HepG2 (cell line): ENCODE results near the gene HAGH. TPM values are rescaled to one million over a fixed set of nuclear protein-coding genes. Genes with fewer than 3 reads are reported as not detected.

Experiments
- ARNT2 ChIP-seq: sonication (generic); formaldehyde crosslinking; IDR thresholded peaks from 2 replicates; pipeline ENCODE4 v1.8.0; 2022; ENCODE audit warnings: mild to moderate bottlenecking, low read depth, missing genetic modification reagents, moderate library complexity
- BCL6 ChIP-seq: IDR thresholded peaks from 2 replicates; pipeline ENCODE4 v1.6.1; 2016; ENCODE audit warnings: missing genetic modification reagents, missing compliant biosample characterization
- FLYWCH1 ChIP-seq: sonication (generic); formaldehyde crosslinking; IDR thresholded peaks from 2 replicates; pipeline ENCODE4 v1.8.1; 2023; ENCODE audit warnings: mild to moderate bottlenecking, missing genetic modification reagents
- MEIS1 ChIP-seq: sonication (generic); formaldehyde crosslinking; IDR thresholded peaks from 2 replicates; pipeline ENCODE4 v1.9.0; 2021; ENCODE audit warnings: mild to moderate bottlenecking, missing genetic modification reagents, moderate library complexity, borderline replicate concordance
- MXI1 ChIP-seq: IDR thresholded peaks from 3 replicates; pipeline ENCODE4 v1.6.1; 2012; ENCODE audit warnings: low read depth, low read length, inconsistent platforms, borderline replicate concordance
- NRL ChIP-seq: sonication (generic); formaldehyde crosslinking; IDR thresholded peaks from 2 replicates; pipeline ENCODE4 v1.5.0; 2020; ENCODE audit warnings: missing genetic modification reagents, mild to moderate bottlenecking, moderate library complexity, borderline replicate concordance
- POLR2G ChIP-seq: fragments of 200-400 bp; formaldehyde crosslinking; IDR thresholded peaks from 2 replicates; pipeline ENCODE4 v1.6.1; 2018; ENCODE audit warnings: mild to moderate bottlenecking, low read depth, low read length, moderate library complexity
- RARA ChIP-seq: IDR thresholded peaks from 2 replicates; pipeline ENCODE4 v1.6.1; 2016; ENCODE audit warnings: missing genetic modification reagents, missing compliant biosample characterization
- RBAK ChIP-seq: sonication (generic); formaldehyde crosslinking; IDR thresholded peaks from 2 replicates; pipeline ENCODE4 v1.5.1; 2020; ENCODE audit warnings: mild to moderate bottlenecking, missing genetic modification reagents
- SCMH1 ChIP-seq: sonication (generic); formaldehyde crosslinking; IDR thresholded peaks from 2 replicates; pipeline ENCODE4 v1.9.0; 2021; ENCODE audit warnings: missing genetic modification reagents, mild to moderate bottlenecking, borderline replicate concordance
- SRF ChIP-seq: IDR thresholded peaks from 2 replicates; pipeline ENCODE4 v1.6.1; 2011; ENCODE audit warnings: mild to moderate bottlenecking, low read depth, low read length, moderate library complexity
- ZNF205 ChIP-seq: IDR thresholded peaks from 2 replicates; pipeline ENCODE4 v1.6.1; 2018; ENCODE audit warnings: missing biosample characterization, missing genetic modification reagents
- ZNF350 ChIP-seq: sonication (generic); formaldehyde crosslinking; IDR thresholded peaks from 2 replicates; pipeline ENCODE4 v1.4.0; 2020; ENCODE audit warnings: mild to moderate bottlenecking, low read depth, missing genetic modification reagents, borderline replicate concordance
- ZNF460 ChIP-seq: sonication (generic); formaldehyde crosslinking; IDR thresholded peaks from 2 replicates; pipeline ENCODE4 v1.5.1; 2020; ENCODE audit warnings: missing genetic modification reagents, mild to moderate bottlenecking, borderline replicate concordance
- polyA plus RNA-seq, 8 experiments: library from polyadenylated mRNA; depleted of rRNA in 3 of 8; stranded (reverse) in 7 of 8; unstranded in 1 of 8; fragments of >200 nt; fragmentation: Illumina TruSeq in 4 of 8; extraction: Trizol in 4 of 8; gene quantifications; 2 replicates each; pipeline versions ENCODE4 v1.2.1 to v1.2.3, GENCODE V29; 2011 to 2016; ENCODE audit warnings: low read depth in 4 of 8, missing spikeins in 1 of 8, mixed read lengths in 1 of 8; ENCODE audit not compliant: insufficient read depth in 1 of 8
- total RNA-seq, 5 experiments: library from RNA; depleted of rRNA; stranded (reverse); fragments of >200 nt; fragmentation: Illumina TruSeq; extraction: Trizol; gene quantifications; 2 replicates each; pipeline ENCODE4 v1.2.3, GENCODE V29; 2016; ENCODE audit warnings: low read depth in 1 of 5
- TF ChIP-seq, protein P1 (sequence below): sonication (generic); formaldehyde crosslinking; IDR thresholded peaks from 2 replicates; pipeline ENCODE4 v1.5.0; 2020; ENCODE audit warnings: mild to moderate bottlenecking, missing genetic modification reagents
- TF ChIP-seq, protein P2 (sequence below): IDR thresholded peaks from 2 replicates; pipeline ENCODE4 v1.6.1; 2012; ENCODE audit warnings: low read depth, low read length, improper control_type of control experiment
- TF ChIP-seq, protein P3 (sequence below): IDR thresholded peaks from 2 replicates; pipeline ENCODE4 v1.6.1; 2016; ENCODE audit warnings: missing biosample characterization, missing genetic modification reagents, low read depth
- TF ChIP-seq, protein P4 (sequence below): sonication (generic); formaldehyde crosslinking; IDR thresholded peaks from 2 replicates; pipeline ENCODE4 v1.8.1; 2023; ENCODE audit warnings: mild to moderate bottlenecking, moderate library complexity, missing genetic modification reagents
- TF ChIP-seq, protein P5 (sequence below): IDR thresholded peaks from 2 replicates; pipeline ENCODE4 v1.6.1; 2012; ENCODE audit warnings: inconsistent platforms
- TF ChIP-seq, protein P6 (sequence below): sonication (generic); formaldehyde crosslinking; IDR thresholded peaks from 2 replicates; pipeline ENCODE4 v1.5.0; 2020; ENCODE audit warnings: mild to moderate bottlenecking, missing genetic modification reagents, borderline replicate concordance

HAGH gene
- total and polyA plus RNA-seq, 2 of the 13 experiments (the other 11 are each of a cell fraction or from before 2014, with no cell fraction given) = 70.4 to 95.4 TPM

DNA sequence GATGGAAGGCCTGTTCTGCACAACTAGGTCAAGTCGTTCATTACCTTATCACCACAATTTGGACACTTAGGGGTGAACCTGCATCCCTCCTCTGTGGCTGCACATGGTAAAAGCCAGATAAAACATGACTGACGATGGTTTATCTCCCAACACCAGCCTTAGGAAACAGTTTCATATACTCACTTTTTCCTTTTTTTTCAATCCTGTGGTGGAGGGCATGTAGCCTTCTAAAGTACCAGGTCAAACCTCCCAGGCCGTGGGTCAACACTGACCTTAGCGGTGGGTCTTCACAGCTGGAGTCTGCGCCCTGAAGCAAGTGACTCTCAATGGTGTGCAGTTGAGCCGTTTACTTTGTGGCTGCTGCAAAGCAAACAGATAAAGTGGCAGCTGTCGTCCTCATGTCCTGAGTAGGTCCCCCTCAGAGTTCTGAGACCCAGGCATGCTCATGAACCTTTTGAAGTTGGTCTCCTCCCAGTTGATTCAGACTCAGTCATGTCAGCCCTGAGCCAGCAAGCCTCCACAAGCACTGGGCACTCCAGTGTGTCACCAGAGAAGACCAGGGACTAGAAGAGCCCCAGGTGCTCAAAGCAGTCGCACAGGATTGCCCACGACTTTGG, 6.3 kb upstream of the HAGH start (continued):
- TF ChIP-seq, protein P1, sequence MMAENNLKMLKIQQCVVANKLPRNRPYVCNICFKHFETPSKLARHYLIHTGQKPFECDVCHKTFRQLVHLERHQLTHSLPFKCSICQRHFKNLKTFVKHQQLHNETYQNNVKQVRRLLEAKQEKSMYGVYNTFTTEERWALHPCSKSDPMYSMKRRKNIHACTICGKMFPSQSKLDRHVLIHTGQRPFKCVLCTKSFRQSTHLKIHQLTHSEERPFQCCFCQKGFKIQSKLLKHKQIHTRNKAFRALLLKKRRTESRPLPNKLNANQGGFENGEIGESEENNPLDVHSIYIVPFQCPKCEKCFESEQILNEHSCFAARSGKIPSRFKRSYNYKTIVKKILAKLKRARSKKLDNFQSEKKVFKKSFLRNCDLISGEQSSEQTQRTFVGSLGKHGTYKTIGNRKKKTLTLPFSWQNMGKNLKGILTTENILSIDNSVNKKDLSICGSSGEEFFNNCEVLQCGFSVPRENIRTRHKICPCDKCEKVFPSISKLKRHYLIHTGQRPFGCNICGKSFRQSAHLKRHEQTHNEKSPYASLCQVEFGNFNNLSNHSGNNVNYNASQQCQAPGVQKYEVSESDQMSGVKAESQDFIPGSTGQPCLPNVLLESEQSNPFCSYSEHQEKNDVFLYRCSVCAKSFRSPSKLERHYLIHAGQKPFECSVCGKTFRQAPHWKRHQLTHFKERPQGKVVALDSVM (CRISPR knock-in tag) = peak; percentile 66
- TF ChIP-seq ZNF460 (peak; percentile 15; the same call in 1 of the 2 replicates), FLYWCH1 (CRISPR knock-in tag) (no peak), RBAK (CRISPR knock-in tag) (0 out of 2 replicates have a peak, but pooled peaks have one; percentile 50), RARA (CRISPR knock-in tag) (peak; percentile 84), MEIS1 (CRISPR knock-in tag) (peak; percentile 69; the same call in 1 of the 2 replicates), SRF (no peak), ZNF350 (peak; percentile 66; the same call in 1 of the 2 replicates), POLR2G (peak; percentile 61; the same call in 1 of the 2 replicates), MXI1 (peak; percentile 69; the same call in 1 of the 3 replicates), NRL (0 out of 2 replicates have a peak, but pooled peaks have one; percentile 36), BCL6 (CRISPR knock-in tag) (peak; percentile 60; the same call in 1 of the 2 replicates), SCMH1 (CRISPR knock-in tag) (no peak), ZNF205 (no peak), ARNT2 (CRISPR knock-in tag) (no peak)
- TF ChIP-seq, protein P2, sequence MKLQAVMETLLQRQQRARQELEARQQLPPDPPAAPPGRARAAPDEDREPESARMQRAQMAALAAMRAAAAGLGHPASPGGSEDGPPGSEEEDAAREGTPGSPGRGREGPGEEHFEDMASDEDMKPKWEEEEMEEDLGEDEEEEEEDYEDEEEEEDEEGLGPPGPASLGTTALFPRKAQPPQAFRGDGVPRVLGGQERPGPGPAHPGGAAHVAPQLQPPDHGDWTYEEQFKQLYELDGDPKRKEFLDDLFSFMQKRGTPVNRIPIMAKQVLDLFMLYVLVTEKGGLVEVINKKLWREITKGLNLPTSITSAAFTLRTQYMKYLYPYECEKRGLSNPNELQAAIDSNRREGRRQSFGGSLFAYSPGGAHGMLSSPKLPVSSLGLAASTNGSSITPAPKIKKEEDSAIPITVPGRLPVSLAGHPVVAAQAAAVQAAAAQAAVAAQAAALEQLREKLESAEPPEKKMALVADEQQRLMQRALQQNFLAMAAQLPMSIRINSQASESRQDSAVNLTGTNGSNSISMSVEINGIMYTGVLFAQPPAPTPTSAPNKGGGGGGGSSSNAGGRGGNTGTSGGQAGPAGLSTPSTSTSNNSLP = 0 out of 2 replicates have a peak, but pooled peaks have one; percentile 12
- TF ChIP-seq, protein P3, sequence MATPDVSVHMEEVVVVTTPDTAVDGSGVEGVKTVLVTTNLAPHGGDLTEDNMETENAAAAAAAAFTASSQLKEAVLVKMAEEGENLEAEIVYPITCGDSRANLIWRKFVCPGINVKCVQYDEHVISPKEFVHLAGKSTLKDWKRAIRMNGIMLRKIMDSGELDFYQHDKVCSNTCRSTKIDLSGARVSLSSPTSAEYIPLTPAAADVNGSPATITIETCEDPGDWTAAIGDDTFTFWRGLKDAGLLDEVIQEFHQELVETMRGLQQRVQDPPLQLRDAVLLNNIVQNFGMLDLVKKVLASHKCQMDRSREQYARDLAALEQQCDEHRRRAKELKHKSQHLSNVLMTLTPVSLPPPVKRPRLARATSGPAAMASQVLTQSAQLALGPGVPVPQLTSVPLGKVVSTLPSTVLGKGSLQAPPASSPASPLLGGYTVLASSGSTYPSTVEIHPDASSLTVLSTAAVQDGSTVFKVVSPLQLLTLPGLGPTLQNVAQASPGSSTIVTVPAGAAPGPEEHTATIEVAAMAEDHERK (CRISPR knock-in tag) = no peak
- TF ChIP-seq, protein P4, sequence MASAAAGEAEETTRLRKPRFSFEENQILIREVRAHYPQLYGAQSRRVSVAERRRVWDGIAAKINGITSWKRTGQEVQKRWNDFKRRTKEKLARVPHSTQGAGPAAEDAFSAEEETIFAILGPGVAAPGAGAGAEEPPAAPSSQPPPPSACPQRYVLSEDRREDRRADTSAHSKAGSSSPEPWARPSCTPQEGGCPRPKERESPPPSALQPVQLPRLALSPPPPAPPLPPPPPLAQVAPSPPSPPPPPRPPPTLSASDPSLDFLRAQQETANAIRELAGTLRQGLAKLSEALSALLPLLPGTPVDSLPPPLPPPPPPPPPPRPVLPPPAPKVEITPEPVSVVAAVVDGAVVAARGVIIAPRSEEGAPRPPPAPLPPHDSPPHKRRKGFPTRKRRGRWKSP (CRISPR knock-in tag) = peak; percentile 44; the same call in 1 of the 2 replicates
- TF ChIP-seq, protein P5, sequence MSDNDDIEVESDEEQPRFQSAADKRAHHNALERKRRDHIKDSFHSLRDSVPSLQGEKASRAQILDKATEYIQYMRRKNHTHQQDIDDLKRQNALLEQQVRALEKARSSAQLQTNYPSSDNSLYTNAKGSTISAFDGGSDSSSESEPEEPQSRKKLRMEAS = peak; percentile 86
- TF ChIP-seq, protein P6, sequence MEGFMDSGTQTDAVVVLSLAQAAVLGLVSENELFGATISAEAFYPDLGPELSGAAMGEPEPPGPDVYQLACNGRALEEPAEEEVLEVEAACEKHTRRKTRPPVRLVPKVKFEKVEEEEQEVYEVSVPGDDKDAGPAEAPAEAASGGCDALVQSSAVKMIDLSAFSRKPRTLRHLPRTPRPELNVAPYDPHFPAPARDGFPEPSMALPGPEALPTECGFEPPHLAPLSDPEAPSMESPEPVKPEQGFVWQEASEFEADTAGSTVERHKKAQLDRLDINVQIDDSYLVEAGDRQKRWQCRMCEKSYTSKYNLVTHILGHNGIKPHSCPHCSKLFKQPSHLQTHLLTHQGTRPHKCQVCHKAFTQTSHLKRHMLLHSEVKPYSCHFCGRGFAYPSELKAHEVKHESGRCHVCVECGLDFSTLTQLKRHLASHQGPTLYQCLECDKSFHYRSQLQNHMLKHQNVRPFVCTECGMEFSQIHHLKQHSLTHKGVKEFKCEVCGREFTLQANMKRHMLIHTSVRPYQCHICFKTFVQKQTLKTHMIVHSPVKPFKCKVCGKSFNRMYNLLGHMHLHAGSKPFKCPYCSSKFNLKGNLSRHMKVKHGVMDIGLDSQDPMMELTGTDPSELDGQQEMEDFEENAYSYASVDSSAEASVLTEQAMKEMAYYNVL (CRISPR knock-in tag) = peak; percentile 46; the same call in 1 of the 2 replicates
